GM12801 (cell line): ENCODE results near the gene SPAG9.

Source experiments
- CTCF ChIP-seq: IDR thresholded peaks from one replicate; pipeline ENCODE4 v1.5.1; 2011; ENCODE audit warnings: control low read depth; ENCODE audit not compliant: insufficient read length; ENCODE audit errors: extremely low read depth

The SPAG9 gene

GRCh38 chr17:51132964-51133319, 12.3 kb upstream of the SPAG9 start:
- TF ChIP-seq CTCF, result no peak

- no peak for TF ChIP-seq CTCF
Observed at GRCh38 chr17:51128076-51128475, 7.4 kb upstream of the SPAG9 start.

GRCh38 chr17:51124640-51125503, 4.2 kb upstream of the SPAG9 start:
- TF ChIP-seq CTCF, result no peak

GRCh38 chr17:51121620-51122472, 1.2 kb upstream of the SPAG9 start:
- TF ChIP-seq CTCF, result no peak

GRCh38 chr17:51120357-51120738, 320 bp downstream of the SPAG9 start:
- no peak for TF ChIP-seq CTCF

- no peak for TF ChIP-seq CTCF
Observed at GRCh38 chr17:51119415-51120356, 982 bp downstream of the SPAG9 start.
